Ectodermal cell (in vitro differentiated cells): ENCODE measurements around the gene AMH.

Experiments used
- H3K27ac ChIP-seq: 2 replicates; pipeline ENCODE4 v1.7.0; 2013; ENCODE audit warnings: mild to moderate bottlenecking, low read depth, low read length; ENCODE audit not compliant: insufficient read depth, poor library complexity, severe bottlenecking
- H3K27me3 ChIP-seq: 2 replicates; pipeline ENCODE4 v1.7.0; 2013; ENCODE audit warnings: mild to moderate bottlenecking, low read length; ENCODE audit not compliant: insufficient read depth, control insufficient read depth, poor library complexity, severe bottlenecking
- H3K36me3 ChIP-seq: one replicate; pipeline ENCODE4 v1.7.0; 2013; ENCODE audit warnings: low read length; ENCODE audit not compliant: control insufficient read depth, insufficient read depth
- H3K4me1 ChIP-seq: one replicate; pipeline ENCODE4 v1.7.0; 2013; ENCODE audit warnings: low read length; ENCODE audit not compliant: control insufficient read depth, insufficient read depth
- H3K4me3 ChIP-seq: 2 replicates; pipeline ENCODE4 v1.7.0; 2013; ENCODE audit warnings: low read depth, low read length, control low read depth; ENCODE audit not compliant: insufficient read depth
- H3K9me3 ChIP-seq: 2 replicates; pipeline ENCODE4 v1.7.0; 2013; ENCODE audit warnings: mild to moderate bottlenecking, low read length, moderate library complexity; ENCODE audit not compliant: control insufficient read depth
- WGBS, 2 experiments: methylation state at CpG; one replicate each; pipeline ENCODE4 v1.1.7; 2013; ENCODE audit warnings: missing lambda C conversion rate in 2 of 2; 5-methylcytosine and 5-hydroxymethylcytosine counted together

AMH gene

DNA sequence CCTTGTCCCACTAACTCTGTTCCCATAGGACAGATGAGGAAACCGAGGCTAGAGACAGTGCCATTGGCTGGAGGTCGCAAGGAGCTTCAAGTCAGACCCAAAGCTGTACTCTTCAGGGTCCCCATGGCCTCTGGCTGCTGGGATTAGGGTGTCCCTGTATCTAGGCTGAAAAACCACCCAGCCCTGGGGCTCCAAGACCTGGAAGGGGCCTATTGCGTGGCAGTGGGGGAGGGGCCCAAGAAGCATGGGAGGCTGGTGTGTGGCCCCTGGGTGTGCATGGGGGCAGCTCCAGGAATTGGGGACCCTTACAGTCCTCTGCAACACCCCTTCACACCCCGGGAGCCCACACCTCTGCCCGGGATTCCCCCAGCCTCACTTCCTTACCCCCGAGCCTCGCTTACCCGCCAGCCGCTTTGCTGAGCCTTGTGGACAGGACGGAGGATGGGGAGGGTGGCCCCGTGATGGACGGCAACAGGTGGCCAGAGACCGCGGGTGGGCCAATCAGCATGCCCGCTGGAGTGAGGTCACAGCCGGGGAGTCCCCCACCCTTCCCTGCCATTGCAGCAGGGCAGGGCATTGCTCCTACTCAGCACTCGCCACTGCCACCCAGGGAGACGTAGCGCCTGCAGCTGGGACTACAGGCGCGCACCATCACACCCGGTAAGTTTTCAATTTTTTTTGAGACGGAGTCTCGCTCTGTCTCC lies 7.0 kb downstream of the AMH start, which contains the start of gene JSRP1:
TSS of gene JSRP1 (minus strand) at position 436 of the 704 bp plus-strand sequence. CDS start 1,103 bp downstream, outside the sequence.
- Histone ChIP-seq H3K27ac (no peak within 1 kb of the TSS), H3K9me3 (no peaks in the 10 kb centered on the region), H3K36me3 (no peaks in the 10 kb centered on the region)

DNA sequence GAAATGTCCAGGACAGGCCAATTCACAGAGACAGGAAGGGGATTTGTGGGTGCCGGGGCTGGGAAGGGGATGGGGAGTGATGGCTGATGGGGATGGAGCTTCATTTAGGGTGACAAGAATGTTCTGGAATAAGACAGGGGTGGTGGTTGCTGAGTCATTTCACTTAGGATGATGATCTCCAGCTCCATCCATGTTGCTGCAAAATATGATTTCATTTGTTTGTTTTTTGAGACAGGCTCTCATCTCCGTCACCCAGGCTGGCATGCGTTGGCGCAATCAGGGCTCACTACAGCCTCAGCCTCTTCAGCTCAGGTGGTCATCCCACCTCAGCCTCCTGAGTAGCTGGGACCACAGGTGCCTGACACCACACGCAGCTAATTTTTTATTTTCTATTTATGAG lies 10.2 kb downstream of the AMH start:
- no peaks in the 10 kb centered on the region for H3K4me1 ChIP-seq
- 93 to 94% methylated on average over 5 of the region's 5 CpGs for WGBS, 2 experiments
- peaks cover 2% of the 10 kb centered on the region for H3K27me3 ChIP-seq
- no peak overlapping the region for H3K27ac ChIP-seq
- H3K9me3 ChIP-seq, result no peaks in the 10 kb centered on the region
- H3K4me3 ChIP-seq, result no peak overlapping the region
- no peaks in the 10 kb centered on the region for H3K36me3 ChIP-seq

More for the DNA sequence above, 7.0 kb downstream of the AMH start, which contains the start of gene JSRP1:
- H3K4me3 ChIP-seq, result no peak within 1 kb of the TSS
- peaks cover 7% of the 10 kb centered on the region for H3K4me1 ChIP-seq
- WGBS, 2 experiments, result 88% methylated on average over 24 of the region's 24 CpGs
- H3K27me3 ChIP-seq, result peaks cover 34% of the 10 kb centered on the region

DNA sequence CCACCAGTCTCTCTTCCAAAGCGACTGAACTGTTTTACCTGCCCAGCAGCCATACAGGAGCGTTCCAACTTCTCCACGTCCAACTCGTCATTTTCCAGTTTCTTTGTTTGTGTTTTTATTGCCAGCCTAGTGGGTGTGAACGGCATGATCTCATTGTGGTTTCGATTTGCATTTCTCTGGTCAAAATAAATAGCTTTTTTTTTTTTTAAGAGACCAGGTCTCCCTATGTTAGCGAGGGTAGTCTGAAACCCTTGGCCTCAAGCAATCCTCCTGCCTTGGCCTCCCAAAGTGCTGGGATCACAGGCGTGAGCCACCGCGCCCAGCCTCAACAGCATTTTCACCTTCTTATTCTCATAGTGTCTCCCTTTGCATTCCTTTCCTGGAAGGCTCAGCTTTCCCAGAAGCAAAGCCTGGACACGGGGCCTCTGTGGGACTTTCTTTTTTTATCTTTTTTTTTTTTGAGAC lies 11.2 kb downstream of the AMH start:
- no peak overlapping the region for H3K4me3 ChIP-seq
- WGBS, 2 experiments, result 89 to 93% methylated on average over 11 of the region's 11 CpGs
- no peak overlapping the region for H3K27ac ChIP-seq
- no peaks in the 10 kb centered on the region for H3K4me1 ChIP-seq
- no peaks in the 10 kb centered on the region for H3K27me3 ChIP-seq
- no peaks in the 10 kb centered on the region for H3K9me3 ChIP-seq
- H3K36me3 ChIP-seq, result no peaks in the 10 kb centered on the region

DNA sequence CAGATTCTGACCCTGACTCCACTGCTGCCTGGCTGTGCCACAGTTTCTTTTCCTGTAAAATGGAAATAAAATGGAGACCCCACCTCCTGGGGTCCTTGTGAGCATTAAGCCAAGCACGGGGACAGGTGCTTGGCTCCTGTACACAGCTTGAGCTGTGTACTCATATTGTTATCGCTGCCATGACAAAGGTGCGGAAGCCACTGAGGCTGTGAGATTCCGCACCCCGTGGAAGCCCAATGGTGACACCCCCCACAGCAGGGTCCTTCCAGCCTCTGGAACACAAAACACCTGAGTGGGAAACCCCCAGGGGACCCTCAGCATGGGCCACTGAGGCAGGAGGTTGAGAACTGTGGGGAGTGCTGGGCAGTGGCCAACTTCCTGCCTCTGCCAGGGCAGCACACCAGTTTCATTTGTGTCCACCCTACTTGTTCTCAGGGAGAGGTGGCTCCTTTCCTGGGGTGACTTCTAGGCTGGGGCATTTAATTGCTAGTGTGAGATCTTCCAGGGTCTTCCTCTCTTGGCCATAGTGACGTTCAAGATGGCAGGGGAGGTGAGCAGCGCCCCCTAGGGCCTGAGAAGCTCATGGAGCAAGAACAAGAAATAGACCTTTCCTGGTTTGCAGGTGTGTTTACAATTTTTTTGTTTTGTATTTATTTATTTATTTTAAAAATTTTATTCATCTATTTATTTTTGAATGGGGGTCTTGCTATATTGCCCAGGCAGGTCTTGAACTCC lies 12.5 kb downstream of the AMH start:
- Histone ChIP-seq H3K4me1 (no peaks in the 10 kb centered on the region), H3K9me3 (no peaks in the 10 kb centered on the region), H3K27ac (no peak overlapping the region), H3K36me3 (no peaks in the 10 kb centered on the region), H3K4me3 (no peak overlapping the region), H3K27me3 (no peaks in the 10 kb centered on the region)
- WGBS, 2 experiments, result 68 to 69% methylated on average over 7 of the region's 7 CpGs

DNA sequence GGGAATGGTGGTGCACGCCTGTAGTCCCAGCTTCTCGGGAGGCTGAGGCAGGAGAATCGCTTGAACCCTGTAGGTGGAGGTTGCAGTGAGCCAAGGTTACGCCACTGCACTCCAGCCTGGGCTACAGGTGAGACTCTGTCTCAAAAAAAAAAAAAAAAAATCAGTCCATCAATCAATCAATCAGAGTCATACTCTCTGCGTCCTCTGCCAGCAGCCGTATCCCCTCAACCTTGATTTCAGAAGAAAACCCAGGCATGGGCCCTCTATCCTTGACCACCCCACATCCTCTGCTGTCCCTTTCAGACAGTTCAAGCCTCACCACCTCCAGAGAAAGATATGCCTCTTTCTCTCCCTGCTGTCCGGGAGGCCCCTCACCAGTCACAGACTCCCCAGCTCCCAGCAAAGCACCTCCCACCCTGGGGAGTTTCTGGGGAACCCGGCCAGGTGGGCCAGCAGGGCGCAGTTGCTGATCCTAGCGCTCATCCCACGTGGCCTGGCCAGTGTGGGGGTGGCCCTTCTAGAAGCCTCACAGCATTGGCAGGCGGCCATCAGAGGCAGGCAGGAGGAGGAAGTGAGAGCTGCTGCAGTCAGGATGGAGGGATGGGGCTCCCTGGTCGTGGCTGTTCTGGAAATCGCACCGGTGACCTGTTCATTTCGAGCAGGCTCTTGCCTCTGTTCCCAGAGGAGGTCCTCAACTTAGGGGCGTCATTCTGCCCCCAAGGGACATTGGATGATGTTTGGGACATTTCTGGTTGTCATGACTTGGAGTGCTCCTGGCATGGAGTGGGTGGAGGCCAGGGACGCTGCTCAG lies 17.3 kb downstream of the AMH start:
- no peaks in the 10 kb centered on the region for H3K27me3 ChIP-seq
- no peaks in the 10 kb centered on the region for H3K36me3 ChIP-seq
- no peak overlapping the region for H3K27ac ChIP-seq
- no peak overlapping the region for H3K4me3 ChIP-seq
- H3K9me3 ChIP-seq, result no peaks in the 10 kb centered on the region
- 81 to 82% methylated on average over 18 of the region's 18 CpGs for WGBS, 2 experiments
- H3K4me1 ChIP-seq, result no peaks in the 10 kb centered on the region

DNA sequence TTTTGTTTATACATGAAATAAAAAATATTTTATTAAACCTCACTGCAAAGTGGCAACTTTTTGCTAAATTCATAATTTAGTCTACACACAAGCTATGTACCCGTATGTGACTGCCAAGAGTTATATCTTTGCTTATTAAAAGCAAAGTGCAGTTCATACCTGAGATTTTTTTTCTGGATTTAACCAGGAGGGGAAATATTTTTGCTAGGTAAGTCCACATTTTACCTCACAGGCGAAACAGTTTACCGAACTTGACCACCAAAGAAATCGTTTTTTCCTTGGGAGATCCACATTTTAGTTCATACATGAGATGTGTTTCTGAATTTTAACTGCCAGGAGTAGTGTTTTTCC lies 19.3 kb downstream of the AMH start:
- Histone ChIP-seq H3K27me3 (no peaks in the 10 kb centered on the region), H3K27ac (no peak overlapping the region), H3K9me3 (no peaks in the 10 kb centered on the region), H3K4me3 (peak overlapping the region; percentile 99), H3K4me1 (peaks cover 11% of the 10 kb centered on the region), H3K36me3 (peaks cover 6% of the 10 kb centered on the region)
- 96 to 99% methylated on average over 4 of the region's 4 CpGs for WGBS, 2 experiments

DNA sequence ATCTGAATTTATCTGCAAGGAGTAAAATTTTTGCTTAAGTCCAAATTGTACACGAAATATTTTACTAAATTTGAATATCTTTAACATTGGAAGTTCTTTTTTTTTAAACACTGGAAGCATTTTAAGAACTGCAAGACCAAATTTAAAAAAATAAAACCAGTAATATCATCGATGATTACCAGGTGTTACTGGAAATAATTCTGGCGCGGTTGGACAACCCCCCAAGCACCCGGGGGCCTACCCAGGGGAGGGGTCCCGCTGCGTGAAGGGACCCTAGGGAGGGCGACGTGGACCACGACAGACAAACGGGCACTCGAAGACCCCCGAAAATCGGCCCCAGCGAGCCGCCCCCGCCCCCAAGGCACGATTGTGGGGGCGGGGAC lies 19.7 kb downstream of the AMH start:
- peak overlapping the region; percentile 99 for H3K4me3 ChIP-seq
- H3K36me3 ChIP-seq, result peaks cover 6% of the 10 kb centered on the region
- 5 to 6% methylated on average over 18 to 19 of the region's 19 CpGs for WGBS, 2 experiments
- H3K27ac ChIP-seq, result no peak overlapping the region
- peaks cover 11% of the 10 kb centered on the region for H3K4me1 ChIP-seq
- H3K9me3 ChIP-seq, result no peaks in the 10 kb centered on the region
- H3K27me3 ChIP-seq, result no peaks in the 10 kb centered on the region

DNA sequence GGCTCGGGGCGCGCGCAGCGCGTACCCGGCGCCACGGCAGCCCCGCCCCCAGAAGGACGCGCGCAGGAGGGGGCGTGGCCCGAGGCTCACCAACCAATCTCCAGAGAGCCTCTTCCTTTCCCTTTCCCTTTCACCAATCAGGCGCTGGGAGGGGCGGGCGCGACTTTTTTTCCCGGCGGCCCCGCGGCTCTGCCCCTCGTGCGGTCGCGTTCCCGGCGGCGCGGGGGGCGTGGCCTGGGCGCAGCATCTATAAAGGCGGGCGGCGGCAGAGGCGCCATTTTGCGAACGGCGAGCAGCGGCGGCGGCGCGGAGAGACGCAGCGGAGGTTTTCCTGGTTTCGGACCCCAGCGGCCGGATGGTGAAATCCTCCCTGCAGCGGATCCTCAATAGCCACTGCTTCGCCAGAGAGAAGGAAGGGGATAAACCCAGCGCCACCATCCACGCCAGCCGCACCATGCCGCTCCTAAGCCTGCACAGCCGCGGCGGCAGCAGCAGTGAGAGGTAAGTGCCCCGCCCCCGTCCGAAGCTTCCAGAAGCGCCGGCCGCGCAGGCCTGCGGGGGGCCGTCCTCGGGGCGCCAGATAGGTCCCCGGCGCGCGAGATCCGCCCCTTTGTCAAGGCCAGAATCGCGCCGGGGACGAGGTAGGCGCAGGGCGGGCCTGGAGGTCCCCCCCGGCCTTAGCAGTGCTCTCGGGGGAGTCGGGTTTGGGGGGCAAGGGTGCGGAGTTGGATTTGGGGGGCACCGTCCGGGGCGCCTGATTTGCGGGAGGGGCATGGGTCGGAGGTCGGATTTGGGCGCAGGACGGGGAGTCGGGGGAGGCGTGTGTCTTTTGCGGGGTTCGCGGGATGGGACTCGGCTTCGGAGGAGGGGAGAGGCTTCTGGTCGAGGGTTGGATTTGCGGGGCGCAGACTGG lies 20.4 kb downstream of the AMH start:
- 0% methylated on average over 103 of the region's 103 CpGs for WGBS, 2 experiments
- peaks cover 6% of the 10 kb centered on the region for H3K36me3 ChIP-seq
- H3K9me3 ChIP-seq, result no peaks in the 10 kb centered on the region
- H3K27me3 ChIP-seq, result no peaks in the 10 kb centered on the region
- peak overlapping the region; percentile 84 for H3K27ac ChIP-seq
- peak overlapping the region; percentile 99 for H3K4me3 ChIP-seq
- H3K4me1 ChIP-seq, result peaks cover 11% of the 10 kb centered on the region

DNA sequence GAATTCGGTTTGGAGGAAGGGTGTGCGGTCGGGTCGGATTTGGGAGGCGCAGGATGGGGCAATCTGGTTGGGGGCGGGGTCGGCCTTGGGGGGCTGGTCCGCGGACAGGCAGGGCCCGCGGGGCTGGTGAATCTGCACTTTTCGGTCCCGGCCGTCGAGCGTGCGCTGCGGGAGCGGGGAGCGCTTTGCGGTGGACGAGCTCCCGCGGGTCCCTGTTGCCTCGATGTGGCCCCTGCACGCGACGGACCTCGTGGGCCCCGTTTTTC lies 21.0 kb downstream of the AMH start:
- H3K27ac ChIP-seq, result peak overlapping the region; percentile 76
- 0% methylated on average over 30 of the region's 30 CpGs for WGBS, 2 experiments
- H3K4me3 ChIP-seq, result peak overlapping the region; percentile 99
- H3K36me3 ChIP-seq, result peaks cover 6% of the 10 kb centered on the region
- H3K9me3 ChIP-seq, result no peaks in the 10 kb centered on the region
- H3K27me3 ChIP-seq, result no peaks in the 10 kb centered on the region
- H3K4me1 ChIP-seq, result peaks cover 11% of the 10 kb centered on the region
